Measurements from ENCODE around the gene TIAM2. TPM values are rescaled to one million over a fixed set of nuclear protein-coding genes. Genes with fewer than 3 reads are reported as not detected.

TIAM2 gene
- total and polyA plus RNA-seq, 12 donors, result 4.0 to 24.7 (median 8.8) TPM

DNA sequence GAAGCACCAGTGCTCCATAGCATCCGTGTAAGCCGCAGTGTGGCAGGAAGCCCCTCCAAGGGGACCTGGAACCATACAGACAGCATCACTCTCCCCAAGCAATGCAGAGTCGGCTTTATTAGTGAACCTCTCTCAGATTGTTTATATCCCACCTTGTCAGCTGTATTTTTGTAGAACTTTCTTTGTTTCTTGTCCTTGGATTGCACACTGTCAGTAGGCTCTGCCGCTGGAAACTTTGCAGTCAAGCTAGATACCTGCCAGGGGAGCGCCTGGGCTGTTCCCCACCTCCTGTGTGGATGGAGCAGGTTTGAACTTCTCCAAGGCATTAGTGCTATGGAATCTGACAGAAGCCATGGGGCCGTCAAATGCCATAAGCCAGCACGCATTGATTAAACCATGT, 250.1 kb downstream of the TIAM2 start:
- H3K36me3 ChIP-seq (replicated peaks in 1 of 2), result no peaks in the 10 kb centered on the region
- intact Hi-C loops (cut with DNase I), result loop anchor here in 1 of 2 donors (5.0 kb wide), 1 partner anchor 63 kb away; no protein-coding TSS in a partner anchor
- no peaks in the 10 kb centered on the region for H3K27me3 ChIP-seq
- 93 to 97% (median 94%) methylated on average over 7 of the region's 7 CpGs for WGBS, 4 donors
- no peak overlapping the region for H3K4me3 ChIP-seq
- H3K4me1 ChIP-seq (replicated peaks in 1 of 2), result no peaks in the 10 kb centered on the region
- no peak for TF ChIP-seq POLR2A (IDR thresholded peaks at IDR 0.05)
- TF ChIP-seq CTCF (IDR thresholded peaks at IDR 0.05), result no peak
- H3K9me3 ChIP-seq (replicated peaks in 1 of 3), result no peaks in the 10 kb centered on the region
- H3K27ac ChIP-seq, result no peak overlapping the region
- peak in 1 of 7 donors; percentile 43 for DNase-seq

DNA sequence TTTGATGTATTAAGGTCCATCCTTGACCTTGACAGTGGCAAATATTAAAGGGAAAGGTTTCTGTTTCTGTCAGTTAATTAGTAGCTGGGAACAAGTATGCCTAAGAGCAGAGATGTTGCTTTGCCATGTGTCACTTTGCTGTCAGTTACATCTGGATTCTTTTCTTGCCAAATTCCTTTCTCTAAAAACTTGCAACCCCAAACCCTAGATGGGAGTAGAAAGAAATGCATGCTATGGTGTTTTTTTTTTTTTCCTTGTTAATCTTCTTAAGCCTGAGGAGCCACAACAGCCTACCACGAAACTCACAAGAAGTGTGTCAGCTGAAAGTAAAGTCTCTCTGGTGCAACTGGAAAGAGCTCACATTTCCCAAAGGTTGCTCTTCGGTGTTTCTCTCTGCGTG, 250.7 kb downstream of the TIAM2 start:
- H3K4me3 ChIP-seq, result no peak overlapping the region
- no peaks in the 10 kb centered on the region for H3K27me3 ChIP-seq
- H3K9me3 ChIP-seq (replicated peaks in 1 of 3), result no peaks in the 10 kb centered on the region
- intact Hi-C loops (cut with DNase I), result loop anchor here in 1 of 2 donors (5.0 kb wide), 1 partner anchor 64 kb away; no protein-coding TSS in a partner anchor
- H3K27ac ChIP-seq, result no peak overlapping the region
- TF ChIP-seq POLR2A (IDR thresholded peaks at IDR 0.05) (no peak), CTCF (IDR thresholded peaks at IDR 0.05) (no peak)
- no peaks in the 10 kb centered on the region for H3K36me3 ChIP-seq (replicated peaks in 1 of 2)
- DNase-seq, result no peak
- 92 to 94% (median 93%) methylated on average over 3 of the region's 3 CpGs for WGBS, 4 donors
- H3K4me1 ChIP-seq (replicated peaks in 1 of 2), result no peaks in the 10 kb centered on the region

GRCh38 chr6:155246825-155247224, 251.7 kb downstream of the TIAM2 start:
- Histone ChIP-seq H3K36me3 (replicated peaks in 1 of 2) (no peaks in the 10 kb centered on the region), H3K9me3 (replicated peaks in 1 of 3) (no peaks in the 10 kb centered on the region), H3K27me3 (no peaks in the 10 kb centered on the region), H3K27ac (no peak overlapping the region), H3K4me1 (replicated peaks in 1 of 2) (no peaks in the 10 kb centered on the region), H3K4me3 (no peak overlapping the region)
- intact Hi-C loops (cut with DNase I), result loop anchor here in 1 of 2 donors (5.0 kb wide), 1 partner anchor 65 kb away; no protein-coding TSS in a partner anchor
- TF ChIP-seq POLR2A (IDR thresholded peaks at IDR 0.05), result no peak
- no peak for TF ChIP-seq CTCF (IDR thresholded peaks at IDR 0.05)
- WGBS, 4 donors, result 94 to 100% (median 98%) methylated on average over 2 of the region's 2 CpGs
- DNase-seq, result no peak

- Histone ChIP-seq H3K27me3 (no peaks in the 10 kb centered on the region), H3K4me3 (no peak overlapping the region), H3K36me3 (replicated peaks in 1 of 2) (no peaks in the 10 kb centered on the region), H3K27ac (no peak overlapping the region), H3K4me1 (replicated peaks in 1 of 2) (peaks cover 0 to 2% of the 10 kb centered on the region in 2 donors), H3K9me3 (replicated peaks in 1 of 3) (no peaks in the 10 kb centered on the region)
- TF ChIP-seq CTCF (IDR thresholded peaks at IDR 0.05) (no peak), POLR2A (IDR thresholded peaks at IDR 0.05) (no peak)
- DNase-seq, result no peak
- WGBS, 4 donors, result 91 to 94% (median 91%) methylated on average over 5 of the region's 5 CpGs
- intact Hi-C loops (cut with DNase I), result loop anchor here (2.0 to 5.0 kb wide), 2 partner anchors 65 to 67 kb away; no protein-coding TSS in a partner anchor
These were observed 252.5 kb downstream of the TIAM2 start for GRCh38 chr6:155247618-155248007.

Data from adrenal gland (tissue), 12 donors.